Uterus (tissue), 2 donors: Measurements from ENCODE around the gene RAB11FIP4.

ENCODE experiments used
- CTCF ChIP-seq, 4 experiments: fragments of 200-600 bp in 2 of 4; fragments of 450-650 bp in 2 of 4; sonication (generic) in 2 of 4; IDR thresholded peaks; one replicate each; pipeline ENCODE4 v1.5.1; 2016 to 2019; ENCODE audit warnings: antibody characterized with exemption in 4 of 4, mild to moderate bottlenecking in 2 of 4, moderate library complexity in 1 of 4
- POLR2A ChIP-seq, 2 donors: fragments of 450-650 bp; IDR thresholded peaks; one replicate each; pipeline ENCODE4 v1.6.1; 2016; ENCODE audit warnings: antibody characterized with exemption in 2 of 2, mild to moderate bottlenecking in 1 of 2, moderate library complexity in 1 of 2

DNA sequence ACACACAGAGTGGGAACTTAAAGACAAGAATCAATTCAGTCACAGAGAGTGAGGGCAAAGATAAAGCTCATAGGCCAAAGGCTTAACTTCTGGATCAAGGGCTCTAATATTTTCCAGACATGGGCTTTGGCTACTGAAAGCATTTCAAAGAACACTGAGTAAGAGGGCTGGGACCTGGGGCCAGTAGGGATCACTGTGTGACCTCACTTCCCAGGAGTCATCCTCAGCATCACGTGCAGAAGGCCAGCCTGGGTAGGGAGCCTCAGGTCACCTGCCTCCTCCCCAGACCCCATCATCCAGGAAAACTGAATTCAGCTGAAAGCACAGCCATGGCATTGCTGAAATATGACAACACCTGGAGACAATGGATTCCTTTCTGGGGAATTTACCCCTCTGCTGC lies 163.5 kb downstream of the RAB11FIP4 start:
- TF ChIP-seq POLR2A (IDR thresholded peaks at IDR 0.05) (no peak), CTCF (IDR thresholded peaks at IDR 0.05) (no peak)
